Thoracic aorta (tissue), 2 donors: ENCODE results near the gene CYTL1. TPM values are rescaled to one million over a fixed set of nuclear protein-coding genes. Genes with fewer than 3 reads are reported as not detected.

Experiments
- ATAC-seq: fragments of 150-250 bp; one replicate; pipeline ENCODE4 v1.8.0; 2017; ENCODE audit warnings: low read depth; ENCODE audit not compliant: insufficient number of reproducible peaks, low FRiP score
- DNase-seq: peaks from one replicate; pipeline ENCODE4 v3.0.0-alpha.2; 2020; ENCODE audit warnings: low spot score
- H3K27ac ChIP-seq, 2 donors: fragments of 200-600 bp; sonication (generic); 1 replicate in 1 of 2; 2 replicates in 1 of 2; pipeline ENCODE4 v1.5.1; 2016; ENCODE audit warnings: mild to moderate bottlenecking in 2 of 2, moderate library complexity in 2 of 2
- H3K27me3 ChIP-seq: fragments of 200-600 bp; sonication (generic); replicated peaks from 2 replicates; pipeline ENCODE4 v1.6.0; 2016; ENCODE audit warnings: mild to moderate bottlenecking; ENCODE audit not compliant: insufficient read depth
- H3K36me3 ChIP-seq: fragments of 200-600 bp; sonication (generic); one replicate; pipeline ENCODE4 v1.5.1; 2016
- H3K4me1 ChIP-seq, 2 donors: fragments of 200-600 bp; sonication (generic); 1 replicate in 1 of 2; 2 replicates in 1 of 2; pipeline versions ENCODE4 v1.5.1 to v1.6.0; 2016; ENCODE audit warnings: low read depth in 2 of 2, mild to moderate bottlenecking in 1 of 2; ENCODE audit not compliant: control insufficient read depth in 1 of 2
- H3K4me3 ChIP-seq: fragments of 200-600 bp; sonication (generic); 2 replicates; pipeline ENCODE4 v1.5.1; 2016; ENCODE audit warnings: mild to moderate bottlenecking
- H3K9me3 ChIP-seq: fragments of 200-600 bp; sonication (generic); 2 replicates; pipeline ENCODE4 v1.5.1; 2016
- total RNA-seq, 2 donors: library from RNA; depleted of rRNA; stranded (reverse); fragments of >200 nt; gene quantifications; one replicate each; pipeline versions ENCODE4 v1.1.0 to v1.2.3, GENCODE V29; 2016
- TF ChIP-seq, protein P1 (sequence below): fragments of 200-600 bp; sonication (generic); IDR thresholded peaks from one replicate; pipeline ENCODE4 v1.5.1; 2019; ENCODE audit warnings: antibody characterized with exemption

CYTL1 gene
- total RNA-seq, 2 donors from 2014 or later: 52.3 to 126 TPM

DNA sequence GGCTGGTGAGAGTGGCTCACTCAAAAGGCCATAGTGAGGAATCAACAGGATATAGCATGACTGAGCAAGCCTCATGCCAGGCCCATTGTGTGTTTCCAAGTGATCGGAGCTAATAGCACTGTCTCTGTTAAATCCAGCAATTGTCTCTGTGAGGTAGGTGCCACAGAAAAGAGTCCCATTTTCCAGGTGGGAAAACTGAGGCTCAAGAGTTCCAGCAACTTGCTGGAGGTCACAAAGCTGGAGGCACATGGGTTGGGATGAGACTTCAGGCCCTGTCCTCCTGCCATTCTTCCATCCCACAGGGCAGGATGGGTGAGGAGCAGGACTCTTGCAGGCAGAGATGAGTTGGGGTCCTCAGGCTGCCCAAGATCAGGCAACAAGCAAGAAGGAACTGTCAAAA lies 1.1 kb upstream of the CYTL1 start:
- Histone ChIP-seq H3K27me3 (no peaks in the 10 kb centered on the region), H3K4me1 (no peaks in the 10 kb centered on the region), H3K27ac (no peak overlapping the region), H3K36me3 (no peaks in the 10 kb centered on the region), H3K9me3 (no peaks in the 10 kb centered on the region), H3K4me3 (no peak overlapping the region)
- no peak for ATAC-seq
- no peak for DNase-seq
- TF ChIP-seq, protein P1, sequence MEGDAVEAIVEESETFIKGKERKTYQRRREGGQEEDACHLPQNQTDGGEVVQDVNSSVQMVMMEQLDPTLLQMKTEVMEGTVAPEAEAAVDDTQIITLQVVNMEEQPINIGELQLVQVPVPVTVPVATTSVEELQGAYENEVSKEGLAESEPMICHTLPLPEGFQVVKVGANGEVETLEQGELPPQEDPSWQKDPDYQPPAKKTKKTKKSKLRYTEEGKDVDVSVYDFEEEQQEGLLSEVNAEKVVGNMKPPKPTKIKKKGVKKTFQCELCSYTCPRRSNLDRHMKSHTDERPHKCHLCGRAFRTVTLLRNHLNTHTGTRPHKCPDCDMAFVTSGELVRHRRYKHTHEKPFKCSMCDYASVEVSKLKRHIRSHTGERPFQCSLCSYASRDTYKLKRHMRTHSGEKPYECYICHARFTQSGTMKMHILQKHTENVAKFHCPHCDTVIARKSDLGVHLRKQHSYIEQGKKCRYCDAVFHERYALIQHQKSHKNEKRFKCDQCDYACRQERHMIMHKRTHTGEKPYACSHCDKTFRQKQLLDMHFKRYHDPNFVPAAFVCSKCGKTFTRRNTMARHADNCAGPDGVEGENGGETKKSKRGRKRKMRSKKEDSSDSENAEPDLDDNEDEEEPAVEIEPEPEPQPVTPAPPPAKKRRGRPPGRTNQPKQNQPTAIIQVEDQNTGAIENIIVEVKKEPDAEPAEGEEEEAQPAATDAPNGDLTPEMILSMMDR: no peak

DNA sequence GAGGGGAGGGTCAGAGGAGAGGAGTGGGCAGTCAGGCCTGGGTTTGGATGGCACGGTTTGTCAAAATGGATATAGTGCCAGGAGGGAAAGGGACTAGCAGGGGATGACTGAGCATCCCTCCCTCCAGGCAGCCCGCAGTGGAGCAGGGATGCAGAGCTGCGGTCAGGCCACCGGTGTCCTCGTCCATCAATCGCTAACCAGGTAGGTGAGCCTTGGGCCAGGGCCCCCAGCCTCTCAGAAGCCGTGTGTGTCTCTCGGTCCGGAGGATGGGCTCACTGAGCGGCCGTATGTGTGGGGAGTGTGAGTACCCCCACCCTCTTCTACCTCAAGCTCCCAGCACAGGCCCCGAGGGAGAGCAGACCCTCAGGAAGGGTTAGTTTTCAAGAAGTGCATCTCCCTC lies 538 bp upstream of the CYTL1 start:
- TF ChIP-seq, protein P1: no peak
- Histone ChIP-seq H3K9me3 (no peaks in the 10 kb centered on the region), H3K27ac (no peak overlapping the region), H3K27me3 (no peaks in the 10 kb centered on the region), H3K36me3 (no peaks in the 10 kb centered on the region), H3K4me3 (no peak overlapping the region), H3K4me1 (no peaks in the 10 kb centered on the region)
- DNase-seq: no peak
- ATAC-seq: no peak

DNA sequence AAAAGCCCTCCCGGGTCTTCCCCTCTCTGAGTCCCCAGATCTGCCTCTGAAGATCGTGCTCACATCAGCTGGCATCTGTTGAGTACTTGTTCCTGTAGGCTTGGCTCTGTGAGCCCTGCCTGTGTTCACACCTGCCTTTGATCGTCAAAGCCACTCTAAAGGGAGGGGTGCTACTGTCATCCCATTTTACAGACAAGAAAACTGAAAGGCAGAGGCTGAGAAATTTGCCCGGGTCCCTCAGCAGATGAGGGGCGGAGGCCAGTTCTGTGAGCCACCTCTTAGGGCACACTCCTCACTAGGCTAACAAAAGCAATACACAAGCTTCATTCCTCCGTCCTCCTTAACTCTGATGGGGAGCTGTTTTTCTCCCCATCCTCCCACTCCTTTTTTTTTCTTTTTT lies 655 bp downstream of the CYTL1 start:
- Histone ChIP-seq H3K4me3 (no peak overlapping the region), H3K36me3 (no peaks in the 10 kb centered on the region), H3K4me1 (no peaks in the 10 kb centered on the region), H3K27ac (no peak overlapping the region), H3K9me3 (no peaks in the 10 kb centered on the region), H3K27me3 (no peaks in the 10 kb centered on the region)
- DNase-seq (no peak), ATAC-seq (no peak)
- TF ChIP-seq, protein P1: no peak

DNA sequence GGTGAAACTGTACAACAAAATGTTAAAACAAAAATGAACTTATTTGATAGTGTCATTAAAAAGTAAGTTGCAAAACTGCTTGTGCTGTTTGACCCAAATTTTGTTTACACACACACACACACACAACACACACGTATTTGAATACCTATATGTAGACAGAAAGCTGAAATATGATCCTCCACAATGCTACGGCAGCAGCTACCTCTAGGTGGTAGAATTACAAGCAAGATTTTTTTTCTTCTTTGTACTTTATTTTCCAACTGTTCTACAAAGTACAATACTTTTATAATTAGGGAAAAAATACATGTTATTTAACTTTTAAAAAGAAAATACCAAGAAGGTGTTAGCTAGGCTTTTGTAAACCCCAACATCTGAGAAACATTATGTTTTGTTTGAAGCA lies 1.2 kb downstream of the CYTL1 start:
- TF ChIP-seq, protein P1: no peak
- Histone ChIP-seq H3K36me3 (no peaks in the 10 kb centered on the region), H3K27ac (no peak overlapping the region), H3K4me1 (no peaks in the 10 kb centered on the region), H3K9me3 (no peaks in the 10 kb centered on the region), H3K27me3 (no peaks in the 10 kb centered on the region), H3K4me3 (no peak overlapping the region)
- DNase-seq (no peak), ATAC-seq (no peak)

DNA sequence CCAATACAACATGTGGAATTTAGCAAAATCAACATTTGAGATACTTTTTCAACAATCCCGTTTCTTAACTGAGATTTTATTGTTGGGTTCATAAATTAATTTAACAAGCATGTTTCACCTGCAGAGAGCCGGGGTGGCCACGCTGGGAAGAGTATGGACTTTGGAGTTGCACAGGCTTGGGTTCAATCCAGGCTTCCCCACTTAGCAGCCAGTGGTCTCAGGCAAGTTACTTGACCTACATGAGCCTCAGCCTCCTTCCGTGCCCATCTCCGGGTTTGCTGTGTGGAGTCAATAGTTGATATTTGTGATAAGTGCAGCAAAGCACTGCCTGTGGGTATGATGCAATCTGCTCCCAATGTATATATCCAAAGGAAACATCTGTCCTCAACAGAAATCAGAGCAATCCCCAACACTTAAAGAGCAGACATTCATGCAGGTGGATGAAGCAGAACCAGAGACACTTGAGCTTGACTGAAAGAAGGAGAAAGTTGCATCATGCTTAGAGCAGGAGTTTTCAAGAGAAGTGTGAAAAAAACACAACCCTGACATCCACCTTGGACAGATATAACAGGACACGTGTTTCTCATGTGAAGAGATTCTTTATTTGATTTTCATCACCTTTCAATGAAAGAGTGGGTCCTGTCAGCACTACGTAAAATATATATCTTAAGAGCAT lies 5.1 kb downstream of the CYTL1 start:
- TF ChIP-seq, protein P1: no peak
- no peaks in the 10 kb centered on the region for H3K4me1 ChIP-seq
- DNase-seq: no peak
- H3K9me3 ChIP-seq: no peaks in the 10 kb centered on the region
- no peaks in the 10 kb centered on the region for H3K36me3 ChIP-seq
- no peak overlapping the region for H3K27ac ChIP-seq
- H3K4me3 ChIP-seq: no peak overlapping the region
- H3K27me3 ChIP-seq: no peaks in the 10 kb centered on the region
- no peak for ATAC-seq
